Bronchial epithelial cell (primary cell): ENCODE data around the gene GSG1L. TPM values are rescaled to one million over a fixed set of nuclear protein-coding genes. Genes with fewer than 3 reads are reported as not detected.

Source experiments
- DNase-seq: peaks from one replicate; pipeline ENCODE4 v3.0.0-alpha.2; 2010; ENCODE audit warnings: low read depth
- FAIRE-seq: peaks from 2 replicates; lab custom pipeline; 2011; peaks lifted over from hg19 to GRCh38; lab: Jason Lieb, UNC
- H3K27me3 ChIP-seq: 2 replicates; pipeline ENCODE4 v1.5.1; 2011; ENCODE audit warnings: low read length; ENCODE audit not compliant: control insufficient read depth, insufficient read depth
- H3K36me3 ChIP-seq: 2 replicates; pipeline ENCODE4 v1.5.1; 2011; ENCODE audit warnings: low read length; ENCODE audit not compliant: control insufficient read depth, insufficient read depth
- H3K4me3 ChIP-seq: 2 replicates; pipeline ENCODE4 v1.5.1; 2011; ENCODE audit warnings: mild to moderate bottlenecking, low read depth, low read length, control low read depth
- total RNA-seq: library from RNA; depleted of rRNA; stranded (reverse); fragments of >200 nt; gene quantifications from 2 replicates; pipeline ENCODE4 v1.2.1, GENCODE V29; 2014
- TF ChIP-seq, protein P1 (sequence below): IDR thresholded peaks from 2 replicates; pipeline ENCODE4 v1.5.1; 2011; ENCODE audit warnings: mild to moderate bottlenecking, moderate library complexity, low read length, control low read depth, inconsistent platforms; ENCODE audit not compliant: insufficient read depth, severe bottlenecking

The GSG1L gene
- total RNA-seq, 1 donor from 2014 or later, result not detected

DNA sequence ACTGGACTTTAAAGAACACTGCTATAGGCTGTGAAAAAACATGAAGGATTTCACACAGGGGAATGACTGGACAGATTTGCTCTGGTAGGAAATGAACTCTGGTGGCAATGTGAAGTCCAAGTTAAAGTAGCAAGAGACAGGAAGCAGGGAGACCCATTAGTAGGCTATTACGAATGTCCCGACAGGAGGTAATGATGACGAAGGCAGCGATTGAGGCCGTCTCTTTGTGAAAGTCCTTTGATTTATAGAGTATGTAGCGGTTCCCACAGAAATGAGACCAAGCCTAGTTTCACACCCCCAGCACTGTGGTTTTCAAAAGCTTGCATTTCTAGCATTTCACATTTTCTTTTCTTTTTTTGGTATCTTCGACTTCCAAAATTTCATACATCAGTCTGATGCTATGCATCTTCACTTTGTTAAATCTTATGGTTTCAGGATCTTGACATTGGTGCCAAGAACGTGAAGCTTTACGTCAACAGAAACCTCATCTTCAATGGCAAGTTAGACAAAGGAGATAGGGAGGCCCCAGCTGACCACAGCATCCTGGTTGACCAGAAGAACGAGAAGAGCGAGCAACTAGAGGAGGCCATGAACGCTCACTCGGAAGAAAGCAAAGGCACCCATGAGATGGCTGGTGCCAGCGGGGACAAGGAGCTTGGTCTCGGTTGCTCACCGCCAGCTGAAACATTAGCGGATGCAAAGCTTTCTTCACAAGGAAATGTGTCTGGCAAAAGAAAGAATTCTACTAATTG lies 323.7 kb downstream of the GSG1L start:
- DNase-seq (no peak), FAIRE-seq (no peak)
- no peaks in the 10 kb centered on the region for H3K27me3 ChIP-seq
- no peak overlapping the region for H3K4me3 ChIP-seq
- H3K36me3 ChIP-seq, result peaks cover 5% of the 10 kb centered on the region
- TF ChIP-seq, protein P1, sequence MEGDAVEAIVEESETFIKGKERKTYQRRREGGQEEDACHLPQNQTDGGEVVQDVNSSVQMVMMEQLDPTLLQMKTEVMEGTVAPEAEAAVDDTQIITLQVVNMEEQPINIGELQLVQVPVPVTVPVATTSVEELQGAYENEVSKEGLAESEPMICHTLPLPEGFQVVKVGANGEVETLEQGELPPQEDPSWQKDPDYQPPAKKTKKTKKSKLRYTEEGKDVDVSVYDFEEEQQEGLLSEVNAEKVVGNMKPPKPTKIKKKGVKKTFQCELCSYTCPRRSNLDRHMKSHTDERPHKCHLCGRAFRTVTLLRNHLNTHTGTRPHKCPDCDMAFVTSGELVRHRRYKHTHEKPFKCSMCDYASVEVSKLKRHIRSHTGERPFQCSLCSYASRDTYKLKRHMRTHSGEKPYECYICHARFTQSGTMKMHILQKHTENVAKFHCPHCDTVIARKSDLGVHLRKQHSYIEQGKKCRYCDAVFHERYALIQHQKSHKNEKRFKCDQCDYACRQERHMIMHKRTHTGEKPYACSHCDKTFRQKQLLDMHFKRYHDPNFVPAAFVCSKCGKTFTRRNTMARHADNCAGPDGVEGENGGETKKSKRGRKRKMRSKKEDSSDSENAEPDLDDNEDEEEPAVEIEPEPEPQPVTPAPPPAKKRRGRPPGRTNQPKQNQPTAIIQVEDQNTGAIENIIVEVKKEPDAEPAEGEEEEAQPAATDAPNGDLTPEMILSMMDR, result no peak

DNA sequence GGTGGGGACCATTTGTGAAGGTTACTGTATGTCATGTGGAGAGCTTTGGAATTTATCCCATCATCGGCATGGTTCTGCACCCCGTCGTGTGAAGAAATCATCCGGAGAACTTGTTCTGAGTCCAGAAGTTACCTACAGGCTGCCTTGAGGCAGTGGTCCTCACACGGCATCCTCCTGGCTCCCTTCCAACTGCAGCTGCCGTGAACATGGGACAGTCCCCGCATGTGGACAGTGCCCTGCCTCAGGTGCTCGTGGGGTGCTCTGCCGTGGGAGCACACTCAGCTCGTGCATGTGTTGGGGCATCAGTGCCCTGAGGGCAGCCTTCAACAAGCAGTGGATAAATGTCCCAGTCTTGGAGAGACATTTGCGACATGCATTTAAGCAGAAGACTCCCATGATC lies 324.9 kb downstream of the GSG1L start:
- H3K36me3 ChIP-seq, result peaks cover 6% of the 10 kb centered on the region
- TF ChIP-seq, protein P1, result no peak
- FAIRE-seq, result peak; percentile 23
- no peak for DNase-seq
- H3K27me3 ChIP-seq, result no peaks in the 10 kb centered on the region
- H3K4me3 ChIP-seq, result no peak overlapping the region

Other genes starting within 250 kb of the GSG1L start
- 84.8 and 87.7 TPM in 2 replicates for gene XPO6, start 148.3 kb upstream of the GSG1L start, total RNA-seq
- under 0.01 TPM in 2 replicates for gene SBK1, start 228.8 kb upstream of the GSG1L start, total RNA-seq